HG02973 (cell line): ENCODE results near the gene ALG14.
"Not testable (repeated sequence)": the region's sequence is repeated elsewhere in the genome, so short reads cannot be mapped to it uniquely, and the experiment has no call there.

Experiments
- ATAC-seq: cut with Tn5 transposase; IDR thresholded peaks from one replicate; pipeline ENCODE4 v1.9.1; 2021; ENCODE audit warnings: moderate library complexity; ENCODE audit not compliant: unreplicated experiment

ALG14 gene

DNA sequence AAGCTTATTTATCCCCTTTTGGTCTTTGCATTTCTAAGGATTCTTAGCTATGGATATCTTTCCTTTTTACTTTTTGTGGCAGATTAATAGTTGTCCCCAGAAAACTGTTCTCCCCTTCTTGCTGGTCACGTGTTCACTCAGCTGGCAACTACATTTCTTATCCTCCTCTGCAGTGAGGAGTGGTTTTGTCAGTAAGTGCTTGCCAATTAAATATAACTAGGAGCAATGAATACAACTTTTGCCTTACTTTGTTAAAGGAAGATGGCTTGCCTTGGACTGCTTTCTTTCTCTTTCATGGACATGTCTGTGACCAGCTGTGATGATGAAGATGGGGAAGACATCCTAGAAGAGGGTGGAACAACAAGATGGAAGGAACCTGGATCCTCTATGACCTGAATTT is 15.6 kb upstream of the ALG14 start:
- no peak for ATAC-seq

GRCh38 chr1:95086949-95087533 is 14.3 kb upstream of the ALG14 start:
- no peak for ATAC-seq

DNA sequence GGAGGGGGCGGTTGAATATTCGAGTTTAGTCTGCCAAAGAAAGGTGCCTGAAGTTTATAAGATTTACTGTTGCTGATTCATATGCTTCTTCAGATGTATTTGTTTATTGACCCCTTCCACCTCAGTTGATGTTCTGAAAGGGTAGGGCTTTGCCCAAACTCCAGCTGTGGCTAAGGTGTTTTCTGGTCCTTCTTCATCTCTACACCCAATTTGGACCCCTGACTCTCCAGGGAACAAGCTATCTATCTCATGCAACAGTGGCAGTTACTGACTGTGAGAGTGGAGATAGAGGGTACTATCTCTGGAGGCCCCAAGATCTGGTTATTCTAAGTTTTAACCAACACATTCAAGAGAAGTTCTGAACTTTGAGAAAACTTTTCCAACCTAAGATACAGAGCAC is 12.6 kb upstream of the ALG14 start:
- no peak for ATAC-seq

GRCh38 chr1:95084317-95085176 is 11.8 kb upstream of the ALG14 start:
- peak; percentile 64 for ATAC-seq

GRCh38 chr1:95080879-95081278 is 8.1 kb upstream of the ALG14 start:
- no peak for ATAC-seq

GRCh38 chr1:95080446-95080845 is 7.7 kb upstream of the ALG14 start:
- no peak for ATAC-seq

DNA sequence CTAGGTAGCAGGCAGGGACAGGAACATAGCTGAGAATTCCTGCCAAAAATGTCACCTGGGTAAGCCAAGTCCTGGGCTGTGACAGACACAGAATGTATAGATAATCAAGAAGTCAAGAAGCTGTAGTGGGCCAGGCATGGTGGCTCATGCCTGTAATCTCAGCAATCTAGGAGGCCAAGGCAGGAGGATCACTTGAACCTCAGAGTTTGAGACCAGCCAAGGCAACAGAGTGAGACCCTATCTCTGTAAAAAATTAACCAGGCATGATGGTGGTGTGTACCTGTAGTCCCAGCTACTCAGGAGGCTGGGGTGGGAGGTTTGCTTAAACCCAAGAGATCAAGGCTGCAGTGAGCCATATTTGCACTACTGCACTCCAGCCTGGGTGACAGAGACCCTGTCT is 3.3 kb upstream of the ALG14 start:
- ATAC-seq = no peak

- no peak for ATAC-seq
Measured at GRCh38 chr1:95073446-95073845, 695 bp upstream of the ALG14 start.

DNA sequence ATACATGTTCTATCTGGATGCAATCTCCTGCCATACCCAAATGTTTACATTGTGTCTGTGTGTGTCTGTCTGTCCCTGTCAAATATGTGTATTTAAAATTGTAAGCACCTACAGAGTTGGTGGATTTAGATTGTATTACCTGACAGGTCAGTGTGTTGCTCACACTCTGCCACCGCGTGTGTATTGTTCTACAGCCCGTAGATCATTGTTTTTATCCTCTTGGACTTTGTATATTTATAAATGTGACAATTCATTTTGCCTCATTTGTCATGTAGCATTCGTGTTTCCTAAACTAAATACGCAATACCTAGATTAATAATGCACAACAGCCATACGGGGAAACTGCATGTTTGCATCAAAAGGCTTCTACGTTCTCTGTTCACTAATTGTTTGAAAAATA is 634 bp downstream of the ALG14 start:
- no peak for ATAC-seq

DNA sequence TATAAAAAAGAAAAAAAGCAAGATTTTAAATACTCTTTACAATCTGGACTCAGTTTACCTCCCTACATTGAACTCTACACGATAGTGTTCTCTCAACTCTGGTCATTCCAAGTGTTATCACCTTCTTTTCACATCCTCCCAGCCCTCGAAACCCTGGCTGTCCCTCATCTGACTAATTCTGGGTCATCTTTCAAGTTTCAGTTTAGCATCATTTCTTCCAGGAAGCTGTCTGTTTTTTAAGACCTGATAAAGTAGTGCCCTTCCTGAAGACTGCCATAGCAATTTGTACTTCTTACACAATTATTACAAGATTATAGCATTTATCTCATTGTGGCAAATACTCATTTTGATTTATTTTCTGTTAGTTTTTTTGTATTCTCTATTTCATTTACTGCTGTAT is 1.2 kb downstream of the ALG14 start:
- ATAC-seq = no peak

GRCh38 chr1:95069710-95070093 is 3.0 kb downstream of the ALG14 start:
- ATAC-seq = no peak

GRCh38 chr1:95068956-95069709 is 3.6 kb downstream of the ALG14 start:
- no peak for ATAC-seq

DNA sequence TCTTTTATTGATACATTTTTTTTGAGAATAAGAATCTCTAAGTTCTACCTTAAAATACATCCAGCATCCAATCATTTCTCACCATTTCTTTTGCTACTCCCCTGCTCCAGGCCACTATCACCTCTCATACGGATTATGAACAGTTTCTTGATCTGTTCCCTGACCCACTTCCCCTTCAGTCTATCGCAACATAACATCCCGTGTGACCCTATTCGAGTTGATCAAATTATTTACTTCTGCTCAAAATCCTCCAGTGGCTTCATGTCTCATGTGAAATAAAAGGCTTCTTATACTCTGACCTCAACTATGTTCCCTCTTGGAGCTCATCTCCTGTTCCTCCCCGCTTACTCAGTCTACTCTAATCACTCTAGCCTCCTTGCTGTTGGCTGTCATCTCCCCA is 5.2 kb downstream of the ALG14 start:
- ATAC-seq = no peak

GRCh38 chr1:95067062-95067461 is 5.7 kb downstream of the ALG14 start:
- no peak for ATAC-seq

GRCh38 chr1:95061445-95062006 is 11.2 kb downstream of the ALG14 start:
- ATAC-seq = no peak

DNA sequence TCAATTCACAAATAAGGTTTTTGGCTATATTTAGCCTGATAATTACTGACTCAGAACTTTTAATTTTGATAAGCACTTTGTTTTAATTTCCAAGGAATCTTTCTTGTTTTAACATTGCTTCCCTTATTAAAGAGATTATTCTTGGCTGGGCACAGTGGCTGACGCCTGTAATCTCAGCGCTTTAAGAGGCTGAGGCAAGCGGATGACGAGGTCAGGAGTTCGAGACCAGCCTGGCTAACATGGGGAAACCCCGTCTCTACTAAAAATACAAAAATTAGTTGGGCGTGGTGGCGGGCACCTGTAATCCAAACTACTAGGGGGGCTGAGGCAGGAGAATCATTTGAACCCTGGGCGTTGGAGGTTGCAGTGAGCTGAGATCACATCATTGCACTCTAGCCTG is 13.8 kb downstream of the ALG14 start:
- ATAC-seq = no peak

GRCh38 chr1:95057351-95057750 is 15.4 kb downstream of the ALG14 start:
- no peak for ATAC-seq

DNA sequence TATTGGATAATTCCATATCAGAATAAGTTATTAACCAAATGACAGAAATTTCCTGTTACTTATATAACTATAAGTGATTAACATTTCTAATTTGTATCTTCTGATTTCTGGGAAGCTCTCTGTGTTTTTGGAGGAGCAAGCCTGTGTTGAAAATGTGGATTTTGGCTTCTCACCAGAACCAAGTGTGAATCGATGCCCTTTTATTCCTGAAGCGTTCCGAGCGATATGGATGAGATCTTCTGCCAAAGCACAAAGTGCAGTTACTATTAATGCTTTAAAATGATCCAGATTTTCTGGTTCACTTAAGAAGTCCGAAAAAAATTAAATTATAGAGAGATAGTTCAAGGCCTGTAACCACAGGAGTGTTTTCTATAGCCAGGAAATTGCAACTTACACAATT is 22.8 kb downstream of the ALG14 start:
- ATAC-seq = no peak

DNA sequence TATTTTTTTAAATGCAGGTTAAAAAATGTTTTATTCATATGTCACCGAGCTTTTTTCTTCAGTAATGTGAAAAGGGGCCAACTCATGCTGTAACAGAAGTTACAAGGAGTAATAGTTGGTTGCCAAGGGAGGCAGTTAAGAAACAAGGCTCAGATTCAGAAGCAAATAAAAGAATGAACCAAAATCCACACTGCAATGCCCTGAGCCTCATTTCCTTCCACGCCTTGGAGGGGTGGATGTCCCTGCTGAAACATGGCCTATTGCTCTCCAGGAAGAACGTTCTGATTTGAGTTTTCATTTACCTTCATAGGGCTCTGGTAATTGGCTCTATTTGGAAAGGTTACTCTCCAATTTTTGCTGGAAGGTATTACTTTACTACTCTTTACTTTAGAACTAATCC is 24.4 kb downstream of the ALG14 start:
- no peak for ATAC-seq

DNA sequence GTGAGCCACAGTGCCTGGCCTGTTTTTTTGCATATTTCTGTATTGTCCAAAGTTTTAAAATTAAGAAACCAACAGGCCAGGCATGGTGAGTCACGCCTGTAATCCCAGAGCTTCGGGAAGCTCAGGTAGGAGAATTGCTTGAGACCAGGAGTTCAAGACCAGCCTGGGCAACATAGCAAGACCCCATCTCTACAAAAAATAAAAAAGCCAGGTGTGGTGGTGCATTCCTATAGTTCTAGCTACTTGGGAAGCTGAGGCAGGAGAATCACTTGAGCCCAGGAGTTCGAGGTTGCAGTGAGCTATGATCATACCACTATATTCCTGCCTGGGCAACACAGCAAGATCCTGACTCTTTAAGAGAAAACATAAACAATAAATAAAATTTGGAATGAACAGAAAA is 25.1 kb downstream of the ALG14 start:
- not testable (repeated sequence) for ATAC-seq

- ATAC-seq = no peak
Measured at GRCh38 chr1:95046359-95046758, 26.4 kb downstream of the ALG14 start.
